ENCODE measurements around the gene MRPL49.

The MRPL49 gene

GRCh38 chr11:65103476-65103875, 18.6 kb upstream of the MRPL49 start:
- no peak for DNase-seq

GRCh38 chr11:65104628-65105027, 17.5 kb upstream of the MRPL49 start:
- DNase-seq = no peak

DNA sequence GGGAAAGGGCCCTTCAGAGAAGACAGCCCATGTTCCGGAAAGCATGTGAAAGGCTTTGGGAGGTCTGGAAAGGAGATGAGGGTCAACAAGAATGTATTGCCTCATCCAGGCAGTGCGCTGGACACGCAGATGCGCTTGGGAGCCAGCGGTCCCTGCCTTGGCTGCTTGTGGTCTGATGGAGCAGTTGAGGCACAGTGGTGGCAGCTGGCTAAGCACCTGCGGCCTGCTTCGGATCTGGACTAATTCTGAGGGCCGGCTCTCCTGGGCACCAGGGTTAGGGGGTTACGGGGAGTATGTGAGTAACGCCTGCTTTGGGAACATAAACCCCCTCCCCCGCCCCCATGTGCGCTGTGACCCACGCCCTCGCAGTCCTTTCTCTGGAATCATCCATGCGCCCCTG, 15.0 kb upstream of the MRPL49 start:
- DNase-seq = no peak

DNA sequence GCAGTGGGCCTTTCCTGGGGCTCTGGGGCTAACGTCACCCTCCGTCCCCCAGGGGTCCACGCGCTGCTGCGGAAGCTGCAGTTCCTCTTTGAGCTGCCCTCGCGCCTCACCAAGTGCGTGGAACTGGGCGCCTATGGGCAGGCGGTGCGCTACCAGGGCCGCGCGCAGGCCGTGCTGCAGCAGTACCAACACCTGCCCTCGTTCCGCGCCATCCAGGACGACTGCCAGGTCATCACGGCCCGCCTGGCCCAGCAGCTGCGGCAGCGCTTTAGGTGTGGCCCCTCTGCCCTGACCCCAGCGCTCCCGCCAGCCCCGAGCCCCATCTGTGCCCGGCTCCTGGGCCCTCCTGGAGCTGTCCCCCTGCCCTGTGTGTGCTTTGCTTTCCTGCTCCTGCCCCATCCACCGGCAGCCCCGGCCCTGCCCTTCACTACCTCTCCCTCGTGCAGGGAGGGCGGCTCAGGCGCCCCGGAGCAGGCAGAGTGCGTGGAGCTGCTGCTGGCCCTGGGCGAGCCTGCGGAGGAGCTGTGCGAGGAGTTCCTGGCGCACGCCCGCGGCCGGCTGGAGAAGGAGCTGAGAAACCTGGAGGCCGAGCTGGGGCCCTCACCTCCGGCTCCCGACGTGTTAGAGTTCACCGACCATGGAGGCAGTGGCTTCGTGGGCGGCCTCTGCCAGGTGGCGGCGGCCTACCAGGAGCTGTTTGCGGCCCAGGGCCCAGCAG, 14.2 kb upstream of the MRPL49 start:
- no peak for DNase-seq

- DNase-seq = no peak
Observed at GRCh38 chr11:65108469-65109123, 13.5 kb upstream of the MRPL49 start.

DNA sequence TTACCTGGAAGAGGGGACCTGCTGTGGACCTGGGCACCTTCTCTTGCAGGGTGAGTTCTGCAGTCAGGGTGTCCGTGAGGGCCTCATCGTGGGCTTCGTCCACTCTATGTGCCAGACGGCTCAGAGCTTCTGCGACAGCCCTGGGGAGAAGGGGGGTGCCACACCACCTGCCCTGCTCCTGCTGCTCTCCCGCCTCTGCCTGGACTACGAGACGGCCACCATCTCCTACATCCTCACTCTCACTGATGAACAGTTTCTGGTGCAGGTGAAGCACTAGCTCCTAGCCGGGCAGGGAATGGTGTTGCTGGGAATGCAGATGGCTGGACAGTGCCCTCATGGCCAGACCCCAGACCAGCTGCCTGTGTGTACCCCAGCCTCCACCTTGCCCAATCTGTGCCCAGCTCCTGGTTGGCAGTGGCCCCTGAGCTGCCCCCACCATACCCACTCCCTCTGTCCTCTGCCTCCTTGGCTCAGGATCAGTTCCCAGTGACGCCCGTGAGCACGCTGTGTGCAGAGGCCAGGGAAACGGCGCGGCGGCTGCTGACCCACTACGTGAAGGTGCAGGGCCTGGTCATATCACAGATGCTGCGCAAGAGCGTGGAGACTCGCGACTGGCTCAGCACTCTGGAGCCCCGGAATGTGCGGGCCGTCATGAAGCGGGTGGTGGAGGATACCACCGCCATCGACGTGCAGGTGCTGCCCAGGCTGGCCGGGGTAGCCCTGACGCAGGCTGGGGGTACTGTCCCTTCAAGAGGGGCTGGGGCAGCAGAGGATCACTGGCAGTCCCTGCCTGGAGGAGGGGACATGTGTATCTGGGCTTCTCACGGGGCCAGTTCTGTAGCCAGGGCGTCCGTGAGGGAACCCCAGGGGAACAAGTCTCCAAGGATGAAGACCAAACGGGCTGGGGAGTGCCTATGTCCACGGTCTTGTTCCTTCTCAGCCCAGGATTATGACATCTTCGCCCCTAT, 12.6 kb upstream of the MRPL49 start:
- no peak for DNase-seq

DNA sequence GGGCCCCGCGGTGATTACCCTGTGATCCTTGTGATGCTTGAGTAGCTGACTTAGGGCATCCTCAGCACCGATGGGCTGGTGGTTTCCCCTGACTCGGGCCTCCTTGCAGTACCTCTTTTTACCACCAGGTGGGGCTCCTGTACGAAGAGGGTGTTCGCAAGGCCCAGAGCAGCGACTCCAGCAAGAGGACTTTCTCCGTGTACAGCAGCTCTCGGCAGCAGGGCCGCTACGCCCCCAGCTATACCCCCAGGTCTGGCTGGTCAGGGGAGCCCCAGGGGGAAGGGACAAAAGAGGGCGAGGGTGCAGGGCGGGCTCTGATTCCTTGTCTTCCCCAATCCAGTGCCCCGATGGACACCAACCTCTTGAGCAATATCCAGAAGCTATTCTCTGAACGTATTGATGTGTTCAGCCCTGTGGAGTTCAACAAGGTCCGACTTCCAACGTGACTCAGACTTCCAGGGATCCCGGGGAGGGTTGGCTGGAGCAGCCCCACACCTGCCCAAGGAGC, 11.7 kb upstream of the MRPL49 start:
- peak; percentile 91 to 96 for DNase-seq

DNA sequence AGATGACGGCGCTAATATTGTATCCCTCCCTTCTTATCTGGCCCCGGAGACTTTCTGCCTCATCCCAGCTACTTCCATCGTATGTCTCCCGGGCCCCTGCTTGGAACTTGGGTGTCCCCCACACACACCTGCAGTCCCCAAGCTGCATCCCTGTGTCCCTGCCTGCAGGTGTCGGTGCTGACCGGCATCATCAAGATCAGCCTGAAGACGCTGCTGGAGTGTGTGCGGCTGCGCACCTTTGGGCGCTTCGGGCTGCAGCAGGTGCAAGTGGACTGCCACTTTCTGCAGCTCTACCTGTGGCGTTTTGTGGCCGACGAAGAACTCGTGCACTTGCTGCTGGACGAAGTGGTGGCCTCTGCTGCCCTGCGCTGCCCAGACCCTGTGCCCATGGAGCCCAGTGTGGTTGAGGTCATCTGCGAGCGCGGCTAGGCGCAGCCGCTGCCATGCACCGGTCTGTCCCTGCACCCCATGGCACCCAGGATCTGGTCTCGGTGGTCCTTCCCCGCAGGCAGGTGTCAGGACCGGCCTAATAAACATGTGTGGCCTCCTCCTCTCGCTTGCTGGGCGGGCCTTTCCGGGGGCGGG, 10.9 kb upstream of the MRPL49 start:
- no peak for DNase-seq

- peak; percentile 95 for DNase-seq
Observed at GRCh38 chr11:65111744-65112545, 10.2 kb upstream of the MRPL49 start, which contains the start of gene TM7SF2. TSS of gene TM7SF2 (plus strand) at chr11:65111872. CDS start at chr11:65112016, 144 bp downstream.

DNA sequence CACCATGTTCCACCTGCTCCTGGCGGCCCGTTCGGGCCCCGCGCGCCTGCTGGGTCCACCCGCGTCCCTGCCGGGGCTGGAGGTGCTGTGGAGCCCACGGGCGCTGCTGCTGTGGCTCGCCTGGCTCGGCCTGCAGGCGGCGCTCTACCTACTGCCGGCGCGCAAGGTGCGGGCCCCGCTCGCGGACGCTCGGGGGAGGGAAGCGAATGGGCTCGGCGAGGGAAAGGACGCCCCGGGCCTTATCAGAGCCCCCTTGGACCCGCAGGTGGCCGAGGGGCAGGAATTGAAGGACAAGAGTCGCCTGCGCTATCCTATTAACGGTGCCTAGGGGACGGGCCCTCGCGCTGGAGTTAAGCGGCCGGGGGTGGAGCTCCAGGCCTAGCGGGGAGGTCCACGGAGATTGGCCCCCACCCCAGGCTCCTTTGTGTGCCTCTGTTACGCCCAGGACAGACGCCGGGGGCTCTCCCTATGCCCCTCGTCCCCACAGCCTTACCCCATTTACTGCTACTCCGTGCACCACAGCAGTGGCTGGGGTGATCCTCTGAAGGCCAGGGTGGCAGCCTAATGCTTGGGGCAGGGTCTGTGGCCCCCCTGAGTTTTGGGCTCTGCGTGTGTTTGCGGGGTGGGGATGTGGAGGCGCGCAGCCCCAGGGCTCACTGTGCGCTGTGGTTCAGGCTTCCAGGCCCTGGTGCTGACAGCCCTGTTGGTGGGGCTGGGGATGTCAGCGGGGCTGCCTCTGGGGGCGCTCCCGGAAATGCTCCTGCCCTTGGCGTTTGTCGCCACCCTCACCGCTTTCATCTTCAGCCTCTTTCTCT, 9.4 kb upstream of the MRPL49 start:
- peak; percentile 80 to 81 for DNase-seq

GRCh38 chr11:65113361-65113756, 8.8 kb upstream of the MRPL49 start:
- no peak for DNase-seq

DNA sequence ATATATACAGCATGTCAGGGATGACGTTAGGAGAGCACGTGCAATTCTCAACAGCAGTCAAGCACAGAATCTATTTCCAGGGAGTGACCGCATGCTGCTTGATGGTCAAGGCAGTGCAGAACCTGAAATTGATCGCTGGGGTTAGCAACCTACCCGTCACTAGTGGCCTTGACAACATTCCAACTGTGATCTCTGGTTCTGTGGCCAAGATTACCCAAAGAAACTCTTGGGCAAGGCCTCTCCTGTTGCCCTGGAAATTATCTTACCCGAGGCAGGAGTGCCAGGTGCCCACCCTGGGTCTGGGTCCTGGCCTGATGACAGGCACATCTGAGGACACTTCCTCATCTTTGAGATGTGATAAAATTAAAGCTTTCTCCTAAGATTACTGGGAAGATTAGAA, 8.3 kb upstream of the MRPL49 start:
- no peak for DNase-seq

GRCh38 chr11:65114538-65115171, 7.5 kb upstream of the MRPL49 start:
- no peak for DNase-seq

DNA sequence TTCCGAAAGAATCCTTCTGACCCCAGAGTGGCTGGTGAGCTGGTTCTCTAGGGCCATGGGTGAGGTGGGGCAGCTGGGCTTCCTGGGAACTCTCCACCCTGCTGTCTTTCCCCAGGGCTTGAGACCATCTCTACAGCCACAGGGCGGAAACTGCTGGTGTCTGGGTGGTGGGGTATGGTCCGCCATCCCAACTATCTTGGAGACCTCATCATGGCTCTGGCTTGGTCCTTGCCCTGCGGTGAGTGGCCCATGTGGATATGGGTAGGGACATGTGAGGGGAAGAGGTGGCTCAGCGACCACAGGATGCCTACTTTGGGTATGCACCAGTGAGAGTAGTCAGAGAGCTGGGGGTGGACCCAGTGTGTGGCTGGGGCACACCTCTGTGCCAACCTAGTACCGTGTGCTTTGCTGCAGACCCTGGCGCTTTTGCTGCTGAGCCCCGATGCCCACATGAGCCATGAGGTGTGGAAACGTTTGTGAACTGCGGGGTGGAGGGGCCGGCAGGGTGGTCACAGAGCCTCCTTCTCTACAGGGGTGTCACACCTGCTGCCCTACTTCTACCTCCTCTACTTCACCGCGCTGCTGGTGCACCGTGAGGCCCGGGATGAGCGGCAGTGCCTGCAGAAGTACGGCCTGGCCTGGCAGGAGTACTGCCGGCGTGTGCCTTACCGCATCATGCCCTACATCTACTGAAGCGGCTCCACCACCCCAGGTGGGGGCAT, 6.6 kb upstream of the MRPL49 start:
- DNase-seq = no peak

- peak; percentile 63 to 67 for DNase-seq
Observed at GRCh38 chr11:65116370-65117205, 5.5 kb upstream of the MRPL49 start.

GRCh38 chr11:65117206-65118096, 4.7 kb upstream of the MRPL49 start, which contains the start of gene ZNHIT2:
TSS of gene ZNHIT2 (minus strand) at chr11:65117701. CDS start at chr11:65117653, 48 bp downstream.
- DNase-seq = peak; percentile 100

DNA sequence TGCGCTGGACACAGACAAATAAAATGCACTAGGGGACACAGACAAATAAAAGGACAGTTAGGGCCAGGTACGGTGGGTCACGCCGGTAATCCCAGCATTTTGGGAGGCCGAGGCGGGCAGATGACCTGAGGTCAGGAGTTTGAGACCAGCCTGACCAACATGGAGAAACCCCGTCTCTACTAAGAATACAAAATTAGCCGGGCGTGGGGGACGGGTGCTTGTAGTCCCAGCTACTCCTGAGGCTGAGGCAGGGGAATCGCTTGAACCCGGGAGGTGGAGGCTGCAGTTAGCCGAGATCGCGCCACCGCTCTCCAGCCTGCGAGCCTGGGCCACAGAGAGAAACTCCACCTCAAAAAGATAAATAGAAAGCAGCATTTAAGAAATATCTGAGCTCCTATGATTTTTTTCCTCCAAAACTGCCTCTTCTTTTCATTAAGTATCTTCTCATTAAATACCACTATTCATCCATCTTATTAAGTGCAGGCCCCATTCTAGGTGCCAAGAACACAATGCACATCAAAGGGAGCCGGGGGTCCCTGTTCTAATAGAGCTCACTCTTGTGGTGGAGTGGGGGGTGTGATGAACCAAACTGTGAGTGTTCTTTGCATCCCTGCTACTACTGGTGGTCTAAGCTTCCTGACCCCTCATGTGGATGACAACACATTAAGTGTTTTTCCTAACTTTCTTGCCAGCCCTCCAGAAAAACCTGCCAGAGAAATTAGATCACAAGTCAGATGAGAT, 3.9 kb upstream of the MRPL49 start:
- no peak for DNase-seq

Measured in CD4-positive, alpha-beta T cell treated with Interleukin-1 beta for 1 hour (primary cell).